Glomerular visceral epithelial cell (primary cell): ENCODE data around the gene RUSC2.

Experiments used
- DNase-seq: peaks from one replicate; pipeline ENCODE4 v3.0.0-alpha.2; 2016; ENCODE audit errors: extremely low spot score

Gene RUSC2, protein sequence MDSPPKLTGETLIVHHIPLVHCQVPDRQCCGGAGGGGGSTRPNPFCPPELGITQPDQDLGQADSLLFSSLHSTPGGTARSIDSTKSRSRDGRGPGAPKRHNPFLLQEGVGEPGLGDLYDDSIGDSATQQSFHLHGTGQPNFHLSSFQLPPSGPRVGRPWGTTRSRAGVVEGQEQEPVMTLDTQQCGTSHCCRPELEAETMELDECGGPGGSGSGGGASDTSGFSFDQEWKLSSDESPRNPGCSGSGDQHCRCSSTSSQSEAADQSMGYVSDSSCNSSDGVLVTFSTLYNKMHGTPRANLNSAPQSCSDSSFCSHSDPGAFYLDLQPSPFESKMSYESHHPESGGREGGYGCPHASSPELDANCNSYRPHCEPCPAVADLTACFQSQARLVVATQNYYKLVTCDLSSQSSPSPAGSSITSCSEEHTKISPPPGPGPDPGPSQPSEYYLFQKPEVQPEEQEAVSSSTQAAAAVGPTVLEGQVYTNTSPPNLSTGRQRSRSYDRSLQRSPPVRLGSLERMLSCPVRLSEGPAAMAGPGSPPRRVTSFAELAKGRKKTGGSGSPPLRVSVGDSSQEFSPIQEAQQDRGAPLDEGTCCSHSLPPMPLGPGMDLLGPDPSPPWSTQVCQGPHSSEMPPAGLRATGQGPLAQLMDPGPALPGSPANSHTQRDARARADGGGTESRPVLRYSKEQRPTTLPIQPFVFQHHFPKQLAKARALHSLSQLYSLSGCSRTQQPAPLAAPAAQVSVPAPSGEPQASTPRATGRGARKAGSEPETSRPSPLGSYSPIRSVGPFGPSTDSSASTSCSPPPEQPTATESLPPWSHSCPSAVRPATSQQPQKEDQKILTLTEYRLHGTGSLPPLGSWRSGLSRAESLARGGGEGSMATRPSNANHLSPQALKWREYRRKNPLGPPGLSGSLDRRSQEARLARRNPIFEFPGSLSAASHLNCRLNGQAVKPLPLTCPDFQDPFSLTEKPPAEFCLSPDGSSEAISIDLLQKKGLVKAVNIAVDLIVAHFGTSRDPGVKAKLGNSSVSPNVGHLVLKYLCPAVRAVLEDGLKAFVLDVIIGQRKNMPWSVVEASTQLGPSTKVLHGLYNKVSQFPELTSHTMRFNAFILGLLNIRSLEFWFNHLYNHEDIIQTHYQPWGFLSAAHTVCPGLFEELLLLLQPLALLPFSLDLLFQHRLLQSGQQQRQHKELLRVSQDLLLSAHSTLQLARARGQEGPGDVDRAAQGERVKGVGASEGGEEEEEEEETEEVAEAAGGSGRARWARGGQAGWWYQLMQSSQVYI (N-terminal part only)

GRCh38 chr9:35489313-35490154 is at the start of gene RUSC2:
RUSC2 (plus strand) TSS chr9:35490111; CDS start chr9:35546522, 56,411 bp downstream.
- peak; percentile 92 for DNase-seq

DNA sequence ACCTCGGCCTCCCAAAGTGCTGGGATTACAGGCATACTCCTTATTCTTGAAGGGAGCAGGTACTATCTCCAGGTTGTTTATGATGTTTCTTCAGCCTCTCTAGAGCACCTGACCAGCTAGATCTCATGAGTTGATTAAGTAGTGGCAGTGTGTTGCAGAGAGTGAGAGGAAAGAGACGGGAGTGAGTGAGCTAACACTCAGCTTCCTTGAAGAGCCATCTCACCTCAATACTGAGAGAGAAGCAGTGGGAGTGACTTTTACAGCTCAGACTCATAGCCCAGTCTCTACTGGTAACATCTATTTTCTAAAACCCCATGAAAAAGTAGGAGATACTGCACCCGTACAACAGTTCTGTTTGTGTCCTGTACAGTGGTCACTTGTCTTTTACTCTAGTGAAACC is 43.9 kb upstream of the RUSC2 start:
- DNase-seq = no peak

DNA sequence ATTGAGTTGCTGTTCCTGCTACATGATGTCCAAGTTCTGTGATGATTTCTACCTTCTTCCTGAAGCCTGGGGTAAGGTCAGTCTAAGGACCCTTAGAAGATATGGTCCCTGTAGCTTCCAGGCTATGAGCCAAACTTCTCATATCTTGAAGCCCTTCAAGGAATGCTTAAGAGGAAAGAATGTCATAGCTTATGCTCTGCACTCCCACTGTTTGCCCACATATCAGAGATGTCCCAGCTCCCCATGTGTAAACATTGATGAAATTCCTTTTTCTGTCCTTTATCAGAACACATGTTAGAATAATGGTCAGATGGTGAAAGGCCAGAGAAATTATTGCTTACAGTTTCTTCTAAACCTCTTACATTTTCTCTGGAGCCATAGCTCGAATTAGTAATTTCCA is 41.4 kb upstream of the RUSC2 start:
- DNase-seq = no peak

GRCh38 chr9:35452481-35452880 is 37.4 kb upstream of the RUSC2 start:
- DNase-seq = no peak

GRCh38 chr9:35453786-35454185 is 36.1 kb upstream of the RUSC2 start:
- DNase-seq = no peak

- no peak for DNase-seq
These were observed 25.5 kb upstream of the RUSC2 start for GRCh38 chr9:35464141-35465025.

GRCh38 chr9:35470340-35470739 is 19.6 kb upstream of the RUSC2 start:
- no peak for DNase-seq

DNA sequence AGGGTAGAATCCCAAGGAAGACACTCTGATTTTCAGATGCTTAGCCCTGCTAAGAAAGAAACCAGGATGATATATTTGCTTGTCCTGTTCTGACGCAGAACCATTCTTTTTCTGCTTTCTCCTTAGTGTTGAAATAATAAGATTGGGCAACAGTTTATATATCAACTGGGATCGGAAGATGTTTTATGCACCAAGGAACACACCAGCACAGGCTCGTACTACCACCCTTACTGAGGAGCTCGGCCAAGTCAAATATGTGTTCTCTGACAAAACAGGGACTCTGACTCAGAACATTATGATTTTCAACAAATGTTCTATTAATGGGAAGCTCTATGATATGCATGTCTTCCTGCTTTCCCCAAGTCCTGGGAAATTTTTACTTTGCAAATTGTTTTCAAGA is 19.0 kb upstream of the RUSC2 start:
- no peak for DNase-seq

GRCh38 chr9:35476596-35476995 is 13.3 kb upstream of the RUSC2 start:
- DNase-seq = no peak

- peak; percentile 80 for DNase-seq
These were observed 12.6 kb upstream of the RUSC2 start for GRCh38 chr9:35477211-35477855.

DNA sequence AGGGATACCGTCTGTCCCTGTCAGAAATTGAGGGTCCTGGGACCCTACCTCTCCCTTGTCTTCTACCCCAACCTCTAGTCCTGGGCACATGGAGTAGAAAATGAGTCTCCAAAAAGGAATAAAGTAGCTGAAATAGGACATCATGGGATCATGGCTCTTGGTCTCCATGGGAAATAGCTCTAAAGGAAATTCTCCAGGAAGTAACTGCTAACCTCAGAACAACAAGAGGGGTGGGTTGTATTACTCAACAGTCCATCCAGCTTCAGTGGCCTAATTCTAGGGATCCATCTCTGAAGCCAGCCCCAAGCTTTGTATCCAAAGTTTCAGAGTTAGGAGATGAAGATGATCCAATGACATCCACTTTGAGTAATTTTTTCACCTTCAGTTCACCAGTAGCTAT is 11.0 kb upstream of the RUSC2 start:
- DNase-seq = no peak

- DNase-seq = peak; percentile 75
These were observed 8.4 kb upstream of the RUSC2 start for GRCh38 chr9:35481347-35481975.

DNA sequence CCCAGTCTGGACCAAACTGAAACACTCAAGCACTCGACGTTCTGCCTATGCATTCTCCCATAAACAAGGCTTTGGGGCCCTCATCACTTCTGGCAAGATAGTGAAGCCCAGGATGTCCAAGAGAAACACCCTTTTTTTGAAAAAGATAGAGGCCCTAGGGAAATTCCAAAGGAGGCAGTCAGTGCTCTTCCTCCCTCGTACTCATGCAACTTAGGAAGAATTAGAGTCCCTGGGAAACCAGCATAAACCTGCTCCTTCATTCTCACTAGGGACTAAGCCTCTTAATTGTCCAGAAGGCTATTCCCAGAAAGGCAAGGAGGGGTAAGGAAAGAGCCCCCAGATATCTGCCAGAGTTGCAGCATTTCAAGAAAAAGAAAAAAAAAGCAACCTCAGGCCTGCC is 7.8 kb upstream of the RUSC2 start:
- DNase-seq = no peak

- DNase-seq = no peak
These were observed 5.5 kb upstream of the RUSC2 start for GRCh38 chr9:35484406-35484805.

DNA sequence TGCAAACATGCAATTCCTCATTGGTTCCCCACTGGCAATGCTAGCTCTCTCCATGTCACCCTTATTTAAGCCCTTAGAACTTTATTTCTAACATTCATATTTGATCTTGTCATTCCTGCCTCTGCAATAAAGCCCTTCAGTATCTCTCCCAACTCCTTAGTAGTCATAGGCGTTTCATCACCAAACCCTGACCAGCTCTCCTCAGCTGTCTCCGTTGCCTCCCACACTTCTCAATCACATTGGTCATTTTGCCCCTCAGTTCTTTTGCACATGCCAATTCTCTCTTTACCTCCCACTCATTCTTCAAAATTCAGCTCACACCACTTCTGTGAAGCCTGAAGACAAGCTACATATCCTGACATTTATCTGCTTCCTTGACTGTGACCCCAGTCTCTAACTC is 2.8 kb upstream of the RUSC2 start:
- no peak for DNase-seq

- DNase-seq = no peak
These were observed 1.9 kb upstream of the RUSC2 start for GRCh38 chr9:35488021-35488420.

DNA sequence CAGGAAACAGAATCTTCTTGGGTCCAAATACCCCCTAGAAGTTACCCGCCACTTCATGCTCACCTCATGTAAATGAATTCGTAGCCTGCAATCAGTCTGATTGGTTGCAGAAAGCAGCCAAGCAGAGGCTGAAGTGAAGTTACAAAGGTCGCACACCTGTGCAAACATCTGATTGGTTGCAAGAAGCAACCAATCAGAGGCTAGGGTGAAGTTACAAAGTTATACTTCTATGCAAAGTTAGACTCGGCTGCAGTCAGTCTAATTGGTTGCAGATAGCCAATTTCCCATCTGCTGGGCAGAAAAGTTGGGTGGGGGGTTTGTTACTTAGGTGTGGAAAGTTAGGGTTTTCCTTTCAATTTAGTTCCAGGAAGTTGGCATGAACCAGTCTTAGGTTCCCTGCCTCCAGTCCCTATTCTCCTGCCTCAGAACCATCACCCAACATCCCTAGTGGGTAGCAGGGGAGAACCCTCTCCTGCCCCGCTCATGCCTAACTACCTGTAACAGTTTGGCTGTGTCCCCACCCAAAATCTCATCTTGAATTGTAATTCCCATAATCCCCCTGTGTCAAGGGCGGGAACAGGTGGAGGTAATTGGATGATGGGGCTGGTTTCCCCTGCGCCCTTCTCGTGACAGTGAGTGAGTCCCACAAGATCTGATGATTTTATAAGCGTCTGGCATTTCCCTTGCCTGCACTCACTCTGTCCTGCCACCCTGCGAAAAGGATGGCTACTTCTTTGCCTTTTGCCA is 1.2 kb upstream of the RUSC2 start:
- no peak for DNase-seq

DNA sequence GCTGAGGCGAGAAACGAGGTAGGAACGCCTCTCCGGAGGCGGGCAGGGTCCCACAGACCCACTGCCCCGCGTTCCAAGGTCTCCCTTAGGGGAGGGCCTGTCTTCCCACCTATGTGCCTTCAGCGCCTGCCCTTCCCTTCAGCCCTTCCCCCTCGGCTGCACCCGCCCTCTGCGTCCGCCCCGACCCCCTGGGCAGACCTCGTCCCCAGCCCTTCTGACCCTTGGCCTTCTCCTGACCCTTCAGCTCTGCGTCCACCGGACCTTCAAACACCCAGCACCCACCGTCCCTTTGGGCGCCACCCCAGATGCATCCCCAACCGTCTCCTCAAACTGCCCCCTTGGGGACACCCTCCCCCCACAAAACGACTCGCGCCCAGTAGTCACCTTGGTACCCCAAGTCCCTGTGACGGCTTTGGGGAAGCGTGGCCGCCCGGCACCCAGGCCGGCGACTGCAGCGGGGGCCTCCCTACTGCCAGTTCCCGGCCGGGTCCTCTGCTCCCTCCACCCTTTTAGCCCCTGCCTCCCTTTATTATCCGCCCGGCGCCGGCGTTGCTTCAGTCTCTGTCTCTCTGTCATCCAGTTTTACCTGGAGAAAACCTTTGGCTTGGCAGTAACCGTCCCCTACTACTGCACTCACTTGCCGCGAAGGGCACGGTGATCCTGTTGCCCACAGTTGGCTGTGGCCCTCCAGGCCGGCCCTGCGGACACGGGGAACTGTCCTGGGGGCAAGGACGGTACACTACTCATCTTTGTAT is 421 bp downstream of the RUSC2 start:
- DNase-seq = peak; percentile 40
